Colon (tissue), 2 donors: Measurements from ENCODE around the gene PGLYRP4.

Experiments used
- FAIRE-seq: peaks from 2 replicates; lab custom pipeline; 2012; peaks lifted over from hg19 to GRCh38; lab: Jason Lieb, UNC
- donor health status: control.
- donor health status: control.

The PGLYRP4 gene

DNA sequence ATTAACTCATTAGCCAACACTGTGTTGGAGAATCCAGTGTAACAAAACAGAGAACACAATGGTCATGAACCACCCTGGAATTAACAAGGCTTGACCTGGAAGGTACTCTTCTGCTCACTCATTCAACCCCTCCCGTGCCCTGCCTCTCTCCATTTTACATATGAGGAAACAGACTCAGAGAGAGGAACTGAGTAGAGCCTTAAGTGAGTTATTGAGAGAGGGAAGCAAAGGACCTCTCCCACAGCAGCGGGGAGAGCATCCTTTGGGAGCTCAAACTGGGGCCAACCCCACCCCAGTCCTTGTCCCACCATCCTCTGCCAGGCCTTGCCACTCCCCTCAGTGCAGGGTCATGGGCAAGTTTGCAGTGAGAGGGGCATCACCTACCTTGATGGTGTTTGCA lies 25.4 kb upstream of the PGLYRP4 start:
- FAIRE-seq = no peak

DNA sequence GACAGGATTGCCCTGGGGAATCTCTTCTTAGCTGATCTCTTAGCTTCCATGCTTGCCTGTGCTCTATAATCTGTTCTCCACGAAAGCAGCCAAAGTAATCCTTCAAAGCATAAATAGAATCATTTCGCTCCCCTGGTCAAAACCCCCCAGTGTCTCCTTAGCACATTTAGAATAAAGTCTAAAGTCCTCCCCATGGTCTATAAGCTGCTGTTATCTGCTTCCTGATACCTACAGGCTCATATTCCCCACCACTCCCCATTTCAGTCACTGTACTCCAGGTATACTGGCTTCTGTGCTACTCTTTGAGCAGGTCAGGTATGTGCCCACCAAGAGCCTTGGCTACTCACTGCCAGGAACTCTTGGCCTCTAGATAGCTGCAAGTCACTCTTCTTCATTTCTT lies 23.9 kb upstream of the PGLYRP4 start:
- FAIRE-seq = no peak

- no peak for FAIRE-seq
These were observed 22.6 kb upstream of the PGLYRP4 start for GRCh38 chr1:153371231-153371630.

GRCh38 chr1:153370146-153370545 lies 21.5 kb upstream of the PGLYRP4 start:
- FAIRE-seq = no peak

- FAIRE-seq = no peak
These were observed 19.9 kb upstream of the PGLYRP4 start for GRCh38 chr1:153368495-153368894.

DNA sequence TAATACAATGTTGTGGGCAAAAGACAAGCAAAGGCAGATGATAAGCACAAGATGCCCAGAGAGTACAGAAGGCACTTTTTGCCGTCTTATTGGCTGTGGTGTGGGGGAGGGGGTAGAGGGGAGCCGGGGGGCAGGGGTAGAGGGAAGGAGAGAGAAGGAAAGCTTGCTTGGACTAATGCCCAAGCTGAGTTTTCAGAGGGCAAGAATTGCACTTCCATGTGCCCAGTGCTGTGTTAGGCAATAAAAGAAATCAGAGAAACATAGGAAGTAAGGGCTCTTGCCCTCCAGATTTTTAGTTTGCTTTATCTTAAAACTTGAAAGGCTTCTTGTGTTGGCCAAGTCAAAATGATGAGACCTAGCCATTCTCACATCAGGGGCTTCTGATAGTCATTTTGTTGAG lies 18.4 kb upstream of the PGLYRP4 start:
- FAIRE-seq = no peak

DNA sequence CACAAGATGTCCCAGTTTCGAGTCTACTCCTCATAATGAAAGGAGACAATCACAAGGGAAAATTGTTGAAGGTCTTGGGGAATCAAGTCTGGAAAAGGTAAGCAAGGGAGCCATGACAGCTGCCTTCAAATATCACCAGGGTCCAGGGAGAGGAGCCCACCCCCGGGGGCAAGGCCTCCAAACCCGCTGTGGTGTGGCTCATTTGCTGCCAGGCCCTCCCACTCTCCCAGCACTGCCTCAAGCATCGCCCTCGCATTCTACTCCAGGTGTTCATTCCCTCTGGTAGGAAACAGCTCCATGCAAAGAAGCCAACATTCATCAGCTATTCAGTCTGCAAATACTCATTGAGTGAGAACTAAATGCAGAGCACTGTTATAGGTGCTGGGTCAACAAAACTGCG lies 17.6 kb upstream of the PGLYRP4 start:
- FAIRE-seq = no peak

DNA sequence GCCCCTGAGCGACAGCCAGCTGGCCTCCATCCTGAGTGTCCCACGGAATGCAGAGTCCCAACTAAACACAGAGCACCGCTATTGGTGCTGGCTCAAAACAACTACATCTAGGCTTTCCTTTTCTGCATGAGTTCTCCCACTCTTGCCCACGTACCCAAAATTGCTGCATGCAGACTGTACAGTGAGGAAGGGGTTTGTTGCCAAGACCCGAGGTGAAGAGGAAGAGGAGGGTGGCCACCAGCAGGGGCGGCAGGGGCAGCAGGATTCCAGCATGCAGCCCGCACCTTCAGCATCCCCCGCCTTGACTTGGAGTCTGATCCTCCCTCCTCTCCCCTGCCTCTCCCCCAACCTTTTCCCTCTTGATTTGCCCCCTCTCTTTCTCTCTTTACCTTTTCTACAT lies 17.1 kb upstream of the PGLYRP4 start:
- no peak for FAIRE-seq

DNA sequence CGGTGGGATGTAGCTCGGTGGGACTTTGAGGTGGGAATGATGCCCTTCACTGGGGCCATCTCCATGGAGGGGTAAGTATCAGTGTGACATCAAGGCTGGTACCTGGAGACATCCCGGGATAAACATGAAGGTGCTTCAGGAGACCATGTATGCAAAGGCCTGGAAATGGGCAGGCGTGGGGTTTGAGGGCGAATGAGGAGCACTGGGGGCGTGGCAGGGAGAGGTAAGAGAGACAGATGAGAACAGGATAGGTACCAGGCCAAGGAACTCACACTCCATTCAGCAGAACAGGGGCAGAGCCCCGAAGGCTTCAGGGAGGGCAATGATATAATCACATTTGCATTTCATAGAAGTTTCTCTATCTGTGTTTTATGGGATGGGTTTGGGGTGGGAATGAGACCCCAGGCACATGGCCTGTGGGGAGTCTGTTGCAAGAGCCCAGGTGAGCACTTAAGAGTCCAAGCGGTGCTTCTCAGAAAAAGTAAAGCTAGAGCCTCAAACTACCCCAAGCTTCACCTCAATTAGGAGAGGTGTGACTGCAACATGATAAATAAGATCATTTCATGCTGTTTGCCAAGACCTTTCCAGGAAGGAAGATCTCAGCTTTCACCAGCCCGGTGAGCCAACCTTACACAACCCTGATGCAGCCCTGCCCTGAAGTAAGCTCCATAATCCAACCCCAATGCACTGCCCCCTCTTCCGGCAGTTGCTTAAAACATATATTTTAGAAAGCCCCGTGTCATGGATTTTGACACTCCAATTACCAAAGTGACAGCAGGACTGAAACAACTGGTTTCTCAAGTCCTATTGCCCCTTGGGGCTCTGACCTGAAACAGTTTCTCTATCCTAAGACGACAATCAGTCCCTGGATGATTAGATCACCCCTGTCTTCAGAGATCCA lies 16.4 kb upstream of the PGLYRP4 start:
- FAIRE-seq = no peak

- FAIRE-seq = no peak
These were observed 15.5 kb upstream of the PGLYRP4 start for GRCh38 chr1:153364156-153364555.

GRCh38 chr1:153363641-153364040 lies 15.0 kb upstream of the PGLYRP4 start:
- no peak for FAIRE-seq

DNA sequence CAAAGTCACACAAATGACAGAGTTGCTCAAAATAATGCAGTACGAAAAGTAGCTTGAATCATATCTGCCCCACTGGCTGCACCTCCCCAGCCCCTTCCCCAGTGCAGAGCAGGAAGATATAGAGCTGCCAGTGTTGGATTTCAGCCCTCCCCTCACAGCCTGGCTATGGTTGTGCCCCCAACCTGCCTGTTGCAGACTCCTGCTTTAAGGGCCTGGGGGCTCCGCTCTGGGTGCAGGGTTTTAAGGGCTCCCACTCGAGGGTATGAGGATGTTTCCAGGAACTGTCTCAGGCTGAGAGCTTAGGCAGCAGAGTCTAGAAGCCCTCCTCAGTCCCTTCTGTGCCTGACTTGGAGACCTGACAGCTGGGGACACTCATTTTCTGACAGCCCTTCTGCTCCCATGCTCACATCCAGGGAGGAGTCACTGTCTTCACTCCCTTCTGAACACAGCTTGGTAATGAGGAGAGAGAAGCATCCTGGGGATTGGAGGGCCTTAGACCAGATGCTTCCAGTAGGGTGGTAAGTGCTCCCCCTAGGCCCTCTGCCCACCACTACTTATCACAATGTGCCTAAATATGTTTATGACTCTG lies 13.6 kb upstream of the PGLYRP4 start:
- FAIRE-seq = no peak

- FAIRE-seq = no peak
These were observed 13.0 kb upstream of the PGLYRP4 start for GRCh38 chr1:153361480-153362109.

DNA sequence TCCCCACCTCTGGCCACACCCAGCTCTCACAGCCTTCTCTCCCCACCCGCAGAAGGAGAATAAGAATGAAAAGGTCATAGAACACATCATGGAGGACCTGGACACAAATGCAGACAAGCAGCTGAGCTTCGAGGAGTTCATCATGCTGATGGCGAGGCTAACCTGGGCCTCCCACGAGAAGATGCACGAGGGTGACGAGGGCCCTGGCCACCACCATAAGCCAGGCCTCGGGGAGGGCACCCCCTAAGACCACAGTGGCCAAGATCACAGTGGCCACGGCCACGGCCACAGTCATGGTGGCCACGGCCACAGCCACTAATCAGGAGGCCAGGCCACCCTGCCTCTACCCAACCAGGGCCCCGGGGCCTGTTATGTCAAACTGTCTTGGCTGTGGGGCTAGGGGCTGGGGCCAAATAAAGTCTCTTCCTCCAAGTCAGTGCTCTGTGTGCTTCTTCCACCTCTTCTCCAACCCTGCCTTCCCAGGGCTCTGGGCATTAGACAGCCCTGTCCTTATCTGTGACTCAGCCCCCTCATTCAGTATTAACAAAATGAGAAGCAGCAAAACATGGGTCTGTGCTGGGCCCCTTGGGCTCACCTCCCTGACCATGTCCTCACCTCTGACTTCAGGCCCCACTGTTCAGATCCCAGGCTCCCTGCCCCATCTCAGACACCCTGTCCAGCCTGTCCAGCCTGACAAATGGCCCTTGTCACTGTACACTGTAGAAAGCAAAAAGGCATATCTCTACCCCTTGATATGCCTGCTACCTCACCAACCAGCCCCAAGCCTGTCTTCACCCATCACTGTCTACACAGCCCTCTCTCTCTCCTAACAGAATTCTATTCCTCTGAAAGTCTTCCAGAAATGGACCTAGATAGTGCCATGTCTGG lies 12.2 kb upstream of the PGLYRP4 start:
- FAIRE-seq = no peak

DNA sequence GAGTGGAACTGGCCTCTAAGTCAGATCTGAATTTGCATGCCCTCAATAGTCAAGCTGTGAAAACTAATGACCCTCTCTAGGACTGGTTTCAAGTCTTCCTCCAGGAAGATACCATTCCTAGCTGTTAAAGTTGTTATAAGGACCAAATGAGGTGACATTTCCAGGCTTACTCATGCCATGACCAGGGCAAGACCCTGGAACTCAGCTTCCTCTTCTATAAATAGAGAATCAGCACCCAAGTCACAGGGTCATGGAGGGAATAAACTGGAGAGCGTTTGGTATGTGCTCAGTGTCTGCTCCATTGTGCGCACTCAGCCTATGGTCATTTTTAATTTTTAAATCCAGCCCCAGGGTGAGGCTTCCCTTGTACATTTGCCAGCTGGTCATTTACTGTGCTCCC lies 11.5 kb upstream of the PGLYRP4 start:
- no peak for FAIRE-seq

DNA sequence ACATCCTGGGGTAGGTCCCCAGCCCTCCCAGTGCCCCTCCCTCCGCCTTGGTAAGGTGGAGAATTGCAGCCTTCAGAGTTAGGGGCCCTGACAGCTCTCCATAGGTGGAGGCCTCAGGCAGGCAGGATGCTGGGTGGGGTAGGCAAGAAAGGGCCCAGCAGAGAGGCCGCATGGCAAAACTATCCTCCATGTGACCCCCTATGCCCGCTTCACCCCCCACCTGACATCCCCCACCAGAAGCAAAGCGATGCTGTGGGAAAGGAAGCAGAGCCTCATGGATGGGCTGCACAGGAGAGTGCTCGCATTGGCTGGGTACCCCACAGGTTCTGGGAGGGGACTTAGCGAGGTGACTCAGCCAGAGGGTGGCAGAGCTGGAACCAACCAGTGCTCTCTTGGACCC lies 10.6 kb upstream of the PGLYRP4 start:
- no peak for FAIRE-seq

DNA sequence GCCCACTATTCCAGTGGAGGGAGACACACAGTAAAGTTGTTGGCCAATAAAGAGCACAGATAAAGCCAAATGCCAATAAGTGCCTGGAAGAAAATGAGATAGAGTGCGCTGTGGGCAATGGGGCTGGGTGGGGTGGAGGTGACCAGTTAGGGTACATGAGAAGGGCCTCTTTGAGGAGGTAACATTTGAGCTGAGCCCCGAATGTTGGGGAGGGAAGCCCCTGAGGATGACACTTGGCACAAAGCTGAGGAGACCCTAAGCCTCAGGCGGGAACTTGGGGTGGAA lies 10.0 kb upstream of the PGLYRP4 start:
- no peak for FAIRE-seq

- FAIRE-seq = no peak
These were observed 9.4 kb upstream of the PGLYRP4 start, which contains the start of gene S100A9 for GRCh38 chr1:153357853-153358690. S100A9 (plus strand) TSS chr1:153357854; CDS start chr1:153358284, 430 bp downstream.

GRCh38 chr1:153357076-153357852 lies 8.6 kb upstream of the PGLYRP4 start:
- FAIRE-seq = no peak

GRCh38 chr1:153356392-153357075 lies 7.9 kb upstream of the PGLYRP4 start:
- FAIRE-seq = no peak
